ENCODE measurements around the gene STAT3.
"Not testable (repeated sequence)": the region's sequence is repeated elsewhere in the genome, so short reads cannot be mapped to it uniquely, and the experiment has no call there.

STAT3 gene

DNA sequence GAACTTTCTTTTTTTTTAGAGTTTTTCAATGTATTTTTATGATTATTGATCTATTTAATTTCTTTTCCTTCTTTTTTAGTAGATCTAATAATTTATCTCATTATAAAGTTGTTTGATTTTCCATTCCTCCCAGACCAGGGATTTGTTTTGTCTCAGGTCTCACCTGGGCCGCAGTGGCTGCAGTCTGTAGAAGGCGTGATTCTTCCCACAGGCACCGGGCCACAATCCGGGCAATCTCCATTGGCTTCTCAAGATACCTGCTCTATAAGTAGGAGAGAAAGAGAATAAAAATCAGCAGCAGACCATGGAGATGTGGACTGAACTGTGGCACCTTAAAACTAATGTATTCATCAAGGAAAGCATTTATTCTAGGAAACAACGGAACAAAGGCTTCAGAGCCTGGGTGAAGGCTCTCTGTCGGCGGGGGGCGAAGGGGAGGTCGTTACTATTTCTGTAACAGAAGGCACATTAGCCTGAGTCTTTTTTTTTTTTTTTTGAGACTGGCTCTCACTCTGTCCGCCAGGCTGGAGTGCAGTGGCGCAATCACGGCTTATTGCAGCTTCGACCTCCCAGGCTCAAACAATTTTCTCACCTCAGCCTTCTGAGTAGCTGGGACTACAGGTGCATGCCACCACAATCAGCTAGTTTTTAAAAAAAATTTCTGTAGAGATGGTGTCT, 42.7 kb downstream of the STAT3 start:
- no peak for DNase-seq

- DNase-seq, result no peak
Measured at GRCh38 chr17:42342242-42343008, 45.8 kb downstream of the STAT3 start.

- no peak for DNase-seq
Measured at GRCh38 chr17:42341568-42341967, 46.7 kb downstream of the STAT3 start.

- DNase-seq, result no peak
Measured at GRCh38 chr17:42340691-42341127, 47.5 kb downstream of the STAT3 start.

- DNase-seq, result no peak
Measured at GRCh38 chr17:42339221-42339620, 49.0 kb downstream of the STAT3 start.

DNA sequence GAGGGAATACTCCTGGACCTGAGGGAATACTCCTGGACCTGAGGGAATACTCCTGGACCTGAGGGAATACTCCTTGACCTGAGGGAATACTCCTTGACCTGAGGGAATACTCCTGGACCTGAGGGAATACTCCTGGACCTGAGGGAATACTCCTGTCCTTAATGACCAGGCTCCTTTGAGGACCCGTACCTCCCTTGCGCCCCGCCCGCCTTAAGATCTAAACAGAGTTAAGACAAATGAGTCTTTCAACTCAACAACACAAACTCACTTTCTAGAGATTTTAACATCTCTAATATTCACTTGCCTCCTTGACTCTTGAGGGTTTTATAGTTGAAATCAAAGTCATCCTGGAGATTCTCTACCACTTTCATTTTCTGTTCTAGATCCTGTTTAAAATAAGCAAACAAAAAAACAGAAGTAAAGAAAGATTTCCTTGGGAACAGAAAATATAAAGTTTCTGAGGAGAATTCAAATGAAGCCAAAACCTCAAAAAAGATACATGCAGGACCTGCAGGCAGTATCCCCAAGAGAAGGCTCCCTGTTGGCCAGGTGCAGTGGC, 49.7 kb downstream of the STAT3 start:
- no peak for DNase-seq

GRCh38 chr17:42337442-42337841, 50.8 kb downstream of the STAT3 start:
- no peak for DNase-seq

DNA sequence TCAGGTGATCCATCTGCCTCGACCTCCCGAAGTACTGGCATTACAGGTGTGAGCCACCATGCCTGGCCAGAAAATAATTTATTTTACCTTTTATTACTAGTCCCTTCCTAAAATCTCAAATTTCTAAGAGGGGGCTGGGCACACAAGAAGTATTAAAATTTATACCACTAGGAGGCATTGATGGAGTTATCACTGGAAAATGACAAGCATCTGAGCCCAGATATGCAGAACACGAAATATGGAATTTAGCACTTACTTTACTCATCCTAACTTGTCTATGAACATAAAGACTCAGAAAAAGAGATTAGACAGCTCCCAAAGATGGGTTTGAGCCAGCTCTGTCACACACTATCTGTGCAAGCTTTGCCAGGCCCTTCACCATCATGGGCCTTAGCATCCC, 53.6 kb downstream of the STAT3 start:
- DNase-seq, result no peak

DNA sequence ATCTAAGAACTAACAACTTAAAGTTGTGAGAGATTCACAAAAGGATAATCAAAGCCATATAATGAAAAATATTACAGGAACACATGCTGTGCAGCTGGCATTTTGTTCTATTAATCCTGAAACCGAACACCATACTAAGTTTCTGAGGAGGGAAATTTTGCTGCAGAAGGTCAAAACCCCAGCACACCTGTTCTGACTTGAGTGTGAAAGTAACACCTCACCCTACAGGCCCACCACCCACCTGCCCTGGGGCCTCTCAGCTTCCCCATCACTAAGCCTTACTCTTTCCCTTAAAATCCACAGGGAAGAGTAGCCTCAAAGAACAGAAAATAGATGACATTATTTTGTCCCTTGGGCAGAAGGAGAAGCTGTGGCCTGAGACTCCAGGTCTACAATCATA, 55.2 kb downstream of the STAT3 start:
- DNase-seq, result no peak

DNA sequence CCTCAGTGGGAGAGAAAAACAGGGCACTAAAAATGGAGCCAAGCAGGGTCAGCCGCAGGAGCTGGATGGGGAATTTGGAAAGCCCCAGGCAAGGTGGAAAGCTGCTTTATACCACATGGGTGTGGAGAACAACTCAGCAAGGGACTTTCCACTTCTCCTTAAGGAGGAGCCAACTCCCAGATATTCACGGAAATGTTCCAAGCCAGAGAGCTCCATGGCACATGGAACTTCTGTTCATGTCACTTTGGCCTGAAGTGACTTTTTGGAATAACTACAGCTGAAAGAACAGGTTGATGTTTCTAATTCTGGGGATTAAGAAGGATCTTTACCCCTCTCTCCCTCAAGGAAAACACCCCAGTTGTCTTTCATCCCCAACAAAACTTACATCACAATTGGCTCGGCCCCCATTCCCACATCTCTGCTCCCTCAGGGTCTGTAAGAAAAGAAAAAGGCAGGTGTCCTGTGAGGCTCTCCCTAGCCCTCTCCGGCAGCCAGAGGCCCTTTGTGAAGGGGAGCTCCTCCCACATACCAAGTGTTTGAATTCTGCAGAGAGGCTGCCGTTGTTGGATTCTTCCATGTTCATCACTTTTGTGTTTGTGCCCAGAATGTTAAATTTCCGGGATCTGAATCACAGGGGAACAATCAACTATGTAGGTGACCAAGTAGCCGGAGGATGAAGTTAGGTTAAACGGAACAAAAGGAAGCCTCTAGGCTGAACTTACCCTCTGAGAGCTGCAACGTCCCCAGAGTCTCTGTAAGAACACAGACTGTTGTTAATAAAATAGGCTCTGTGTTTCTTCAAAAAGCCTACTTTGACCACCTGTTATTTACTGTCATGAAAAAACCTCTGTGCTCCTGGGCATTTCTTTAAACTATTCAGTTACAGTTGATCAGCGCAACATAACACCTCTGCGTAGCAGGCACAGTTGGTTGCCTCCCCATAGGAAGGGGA, 58.9 kb downstream of the STAT3 start:
- DNase-seq, result peak; percentile 64

DNA sequence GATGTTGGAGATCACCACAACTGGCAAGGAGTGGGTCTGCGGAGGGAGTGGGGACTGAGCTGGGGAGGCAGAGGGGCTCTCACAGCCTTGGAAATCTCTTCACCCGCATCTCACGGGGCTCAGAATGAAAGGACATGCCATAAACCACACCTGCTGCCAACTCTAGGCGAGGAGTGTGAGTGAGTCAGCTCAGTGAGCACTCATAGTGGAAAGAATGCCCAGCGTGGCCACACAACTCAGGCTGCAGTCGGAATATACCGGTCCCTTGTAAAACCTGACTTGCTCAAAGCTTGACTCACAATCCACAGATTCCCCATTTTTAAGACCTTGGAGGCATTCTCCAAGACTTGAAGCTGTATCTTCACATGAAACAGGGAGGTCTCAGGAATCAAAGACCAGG, 63.2 kb downstream of the STAT3 start:
- no peak for DNase-seq

DNA sequence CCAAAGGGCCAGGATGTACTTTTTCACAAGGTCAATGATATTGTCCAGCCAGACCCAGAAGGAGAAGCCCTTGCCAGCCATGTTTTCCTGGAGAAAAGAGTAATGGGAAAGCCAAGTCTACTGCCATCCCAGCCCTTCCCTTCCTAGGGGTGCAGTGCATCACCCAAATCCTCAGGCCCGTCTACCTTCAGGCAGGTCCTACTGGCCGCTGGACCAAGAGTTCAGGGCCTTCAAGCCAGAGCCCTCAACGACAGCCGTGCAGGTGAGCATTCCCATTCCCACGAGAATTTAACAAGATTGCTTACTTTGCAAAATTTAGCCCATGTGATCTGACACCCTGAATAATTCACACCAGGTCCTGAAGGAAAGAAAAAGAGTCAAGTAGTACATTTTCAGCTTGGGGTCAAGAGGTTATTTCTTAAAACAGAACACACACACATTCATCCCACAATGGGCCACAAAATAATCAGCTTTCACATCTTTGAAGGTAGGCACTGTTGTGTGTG, 64.9 kb downstream of the STAT3 start:
- DNase-seq, result no peak

DNA sequence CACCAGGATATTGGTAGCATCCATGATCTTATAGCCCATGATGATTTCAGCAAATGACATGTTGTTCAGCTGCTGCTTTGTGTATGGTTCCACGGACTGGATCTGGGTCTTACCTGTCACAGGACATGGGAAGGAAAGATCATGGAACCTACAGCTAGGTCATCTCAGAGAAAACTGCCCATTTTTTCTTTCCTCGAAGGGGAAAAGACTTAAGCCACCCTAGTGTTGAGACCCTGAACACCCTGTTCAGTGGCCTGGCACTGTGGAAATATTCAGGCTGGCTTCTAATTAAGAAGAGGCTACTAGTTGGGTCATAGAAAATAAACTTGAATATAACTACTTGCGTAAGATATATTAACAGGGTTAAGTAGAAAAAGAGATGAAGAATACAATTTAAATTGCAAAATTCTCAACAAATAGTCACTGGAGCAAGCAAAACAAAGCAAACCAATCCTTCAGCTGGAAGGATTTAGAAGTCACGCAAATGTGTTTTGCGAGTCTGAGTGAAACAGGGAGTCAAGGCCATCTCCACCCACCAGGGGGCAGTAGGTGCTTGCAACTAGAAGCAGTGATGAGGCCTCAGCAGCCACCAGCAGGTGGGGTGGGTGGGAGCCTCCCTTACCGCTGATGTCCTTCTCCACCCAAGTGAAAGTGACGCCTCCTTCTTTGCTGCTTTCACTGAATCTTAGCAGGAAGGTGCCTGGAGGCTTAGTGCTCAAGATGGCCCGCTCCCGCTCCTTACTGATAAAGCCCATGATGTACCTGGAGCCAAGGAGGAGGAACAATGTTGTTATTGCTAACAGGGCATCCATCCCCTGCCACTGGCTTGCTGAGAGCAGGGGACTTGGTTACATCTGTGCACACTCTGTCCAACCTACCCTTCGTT, 65.6 kb downstream of the STAT3 start:
- DNase-seq, result peak; percentile 93

- peak; percentile 87 for DNase-seq
Measured at GRCh38 chr17:42321555-42321954, 66.7 kb downstream of the STAT3 start.

DNA sequence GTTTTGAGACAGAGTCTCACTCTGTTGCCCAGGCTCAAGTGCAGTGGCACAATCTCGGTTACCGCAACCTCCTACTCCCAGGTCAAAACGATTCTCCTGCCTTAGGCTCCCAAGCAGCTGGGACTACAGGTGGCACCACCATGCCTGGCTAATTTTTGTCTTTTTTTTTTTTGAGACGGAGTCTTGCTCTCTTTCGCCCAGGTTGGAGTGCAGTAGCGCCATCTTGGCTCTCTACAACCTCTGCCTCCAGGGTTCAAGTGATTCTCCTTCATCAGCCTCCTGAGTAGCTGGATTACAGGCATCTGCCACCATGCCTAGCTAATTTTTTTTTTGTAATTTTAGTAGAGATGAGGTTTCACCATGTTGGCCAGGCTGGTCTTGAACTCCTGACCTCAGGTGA, 70.3 kb downstream of the STAT3 start:
- not testable (repeated sequence) for DNase-seq

DNA sequence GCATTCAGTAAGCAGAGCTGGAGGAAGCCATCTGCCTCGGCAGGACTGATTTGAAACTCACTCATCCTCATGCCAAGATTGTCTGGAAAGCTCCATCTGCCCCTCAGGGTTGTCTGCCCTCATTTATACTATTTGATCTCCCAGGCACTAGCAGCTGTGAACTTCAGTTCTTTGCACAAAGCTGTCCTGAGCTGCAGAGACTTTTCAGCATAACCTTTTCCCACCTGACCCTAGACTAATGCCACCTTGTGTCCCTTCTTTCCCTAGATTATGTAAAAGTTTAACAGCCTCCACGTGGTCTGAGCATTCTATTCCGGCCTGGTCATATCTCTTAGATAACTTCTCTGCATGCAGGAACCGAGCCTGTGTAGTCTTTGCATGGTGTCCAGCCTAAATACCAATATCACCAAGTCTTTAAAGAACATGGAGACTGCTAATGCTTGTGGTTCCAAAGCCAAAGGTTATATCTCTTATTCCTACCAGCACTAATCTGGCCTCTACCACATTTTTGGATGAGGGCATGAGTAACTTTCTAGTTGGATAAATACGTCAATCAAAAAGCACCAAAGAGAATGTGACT, 70.9 kb downstream of the STAT3 start:
- no peak for DNase-seq

DNA sequence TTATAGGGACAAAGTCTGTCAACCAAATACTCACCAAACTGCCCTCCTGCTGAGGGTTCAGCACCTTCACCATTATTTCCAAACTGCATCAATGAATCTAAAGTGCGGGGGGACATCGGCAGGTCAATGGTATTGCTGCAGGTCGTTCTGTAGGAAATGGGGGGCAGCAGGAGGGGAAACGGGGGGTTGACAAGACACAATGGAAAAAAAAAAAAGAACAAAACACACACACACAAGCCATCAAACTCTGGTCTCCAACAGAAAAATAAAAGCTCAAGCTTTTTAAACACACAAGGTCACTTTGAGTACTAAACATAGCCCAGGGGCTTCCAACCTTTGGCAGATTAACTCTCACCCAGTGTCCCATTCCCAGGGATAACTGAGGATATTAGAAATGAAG, 71.5 kb downstream of the STAT3 start:
- DNase-seq, result no peak

GRCh38 chr17:42315402-42316156, 72.7 kb downstream of the STAT3 start:
- DNase-seq, result no peak

GRCh38 chr17:42313773-42314566, 74.3 kb downstream of the STAT3 start:
- DNase-seq, result no peak

- DNase-seq, result no peak
Measured at GRCh38 chr17:42313389-42313772, 74.9 kb downstream of the STAT3 start.

All from NCI-H69 (cell line).